ENCODE measurements around the gene MKI67. TPM values are rescaled to one million over a fixed set of nuclear protein-coding genes. Genes with fewer than 3 reads are reported as not detected.

Gene MKI67
- total and polyA plus RNA-seq, 2 donors (not counting 3 experiments of a cell fraction or from before 2014, with no cell fraction given) = 16.2 to 125 TPM

DNA sequence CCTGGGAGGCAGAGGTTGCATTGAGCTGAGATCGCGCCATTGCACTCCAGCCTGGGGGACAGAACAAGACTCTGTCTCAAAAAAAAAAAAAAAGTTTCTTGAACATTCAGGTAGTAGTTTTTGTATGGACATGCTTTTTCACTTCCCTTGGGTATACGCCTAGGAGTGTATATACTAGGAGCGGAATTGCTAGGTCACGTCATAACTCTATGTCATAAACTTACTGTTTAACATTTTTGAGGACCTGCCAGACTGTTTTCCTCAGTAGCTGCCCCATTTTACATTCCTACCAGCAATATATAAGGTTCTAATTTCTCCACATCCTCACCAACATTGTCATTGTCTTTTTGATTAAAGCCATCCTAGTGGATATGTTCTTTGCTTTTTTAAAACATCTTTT, 51.6 kb downstream of the MKI67 start:
- Histone ChIP-seq H3K36me3 (ENCODE audit: control insufficient read depth in 2 of 2, extremely low read depth in 1 of 2, insufficient read depth in 2 of 2, low read length in 2 of 2) (peaks cover 38 to 72% of the 10 kb centered on the region in 2 experiments), H3K9me1 (replicated peaks; ENCODE audit: control insufficient read depth, extremely low read depth, insufficient read depth, low read length) (no peaks in the 10 kb centered on the region), H3K4me1 (ENCODE audit: control insufficient read depth, extremely low read depth, insufficient read depth, low read length) (peaks cover 2% of the 10 kb centered on the region), H3K4me3 (replicated peaks in 1 of 3; ENCODE audit: insufficient read depth in 1 of 3, low read depth in 1 of 3, low read length in 3 of 3) (no peak overlapping the region), H2AFZ (ENCODE audit: low read depth, low read length) (no peak overlapping the region), H3K9ac (replicated peaks; ENCODE audit: extremely low read depth, insufficient read depth, low read length) (no peak overlapping the region), H3K79me2 (ENCODE audit: control insufficient read depth, insufficient read depth, low read length) (no peaks in the 10 kb centered on the region), H3K27ac (ENCODE audit: insufficient read depth, low read depth, low read length) (no peak overlapping the region), H3K9me3 (replicated peaks; ENCODE audit: control insufficient read depth, insufficient read depth, low read length) (no peaks in the 10 kb centered on the region), H3K27me3 (ENCODE audit: control insufficient read depth in 2 of 2, insufficient read depth in 2 of 2, low read length in 2 of 2) (no peaks in the 10 kb centered on the region), H3K4me2 (ENCODE audit: insufficient read depth, low read length) (no peak overlapping the region), H4K20me1 (replicated peaks; ENCODE audit: control insufficient read depth, extremely low read depth, insufficient read depth, low read length) (no peaks in the 10 kb centered on the region)
- no peak for TF ChIP-seq JUN (IDR thresholded peaks at IDR 0.05; ENCODE audit: borderline replicate concordance, insufficient read depth, insufficient read length, low read depth)
- no peak for TF ChIP-seq FOS (IDR thresholded peaks at IDR 0.05; ENCODE audit: borderline replicate concordance, insufficient read depth, low read length)
- TF ChIP-seq, protein P1, sequence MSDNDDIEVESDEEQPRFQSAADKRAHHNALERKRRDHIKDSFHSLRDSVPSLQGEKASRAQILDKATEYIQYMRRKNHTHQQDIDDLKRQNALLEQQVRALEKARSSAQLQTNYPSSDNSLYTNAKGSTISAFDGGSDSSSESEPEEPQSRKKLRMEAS (IDR thresholded peaks at IDR 0.05; ENCODE audit: insufficient read depth, insufficient read length) = no peak
- TF ChIP-seq, protein P2, sequence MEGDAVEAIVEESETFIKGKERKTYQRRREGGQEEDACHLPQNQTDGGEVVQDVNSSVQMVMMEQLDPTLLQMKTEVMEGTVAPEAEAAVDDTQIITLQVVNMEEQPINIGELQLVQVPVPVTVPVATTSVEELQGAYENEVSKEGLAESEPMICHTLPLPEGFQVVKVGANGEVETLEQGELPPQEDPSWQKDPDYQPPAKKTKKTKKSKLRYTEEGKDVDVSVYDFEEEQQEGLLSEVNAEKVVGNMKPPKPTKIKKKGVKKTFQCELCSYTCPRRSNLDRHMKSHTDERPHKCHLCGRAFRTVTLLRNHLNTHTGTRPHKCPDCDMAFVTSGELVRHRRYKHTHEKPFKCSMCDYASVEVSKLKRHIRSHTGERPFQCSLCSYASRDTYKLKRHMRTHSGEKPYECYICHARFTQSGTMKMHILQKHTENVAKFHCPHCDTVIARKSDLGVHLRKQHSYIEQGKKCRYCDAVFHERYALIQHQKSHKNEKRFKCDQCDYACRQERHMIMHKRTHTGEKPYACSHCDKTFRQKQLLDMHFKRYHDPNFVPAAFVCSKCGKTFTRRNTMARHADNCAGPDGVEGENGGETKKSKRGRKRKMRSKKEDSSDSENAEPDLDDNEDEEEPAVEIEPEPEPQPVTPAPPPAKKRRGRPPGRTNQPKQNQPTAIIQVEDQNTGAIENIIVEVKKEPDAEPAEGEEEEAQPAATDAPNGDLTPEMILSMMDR (IDR thresholded peaks at IDR 0.05; ENCODE audit: extremely low read depth in 1 of 2, insufficient read depth in 1 of 2, low read depth in 1 of 2, low read length in 2 of 2) = no peak
- TF ChIP-seq MYC (IDR thresholded peaks at IDR 0.05; ENCODE audit: low read depth, low read length) = no peak
- TF ChIP-seq POLR2A (IDR thresholded peaks at IDR 0.05; ENCODE audit: low read depth, low read length) = no peak
- no peak for TF ChIP-seq EZH2 (IDR thresholded peaks at IDR 0.05; ENCODE audit: borderline replicate concordance, low read depth, low read length, severe bottlenecking)
- TF ChIP-seq POLR2AphosphoS5 (IDR thresholded peaks at IDR 0.05; ENCODE audit: insufficient read depth, low read depth, low read length) = no peak
- TF ChIP-seq GATA2 (IDR thresholded peaks at IDR 0.05; ENCODE audit: insufficient read depth, insufficient read length, low read depth, low read length) = no peak
- ChIA-PET CTCF (no interaction called here), POLR2A (no interaction called here)
- no peak for FAIRE-seq
- intact Hi-C loops (cut with micrococcal nuclease) (no loop called here), dilution Hi-C loops (cut with MboI; ENCODE audit: extremely low pct_ligation_motif_present, low sequenced_read_pairs) (no loop called here)
- no peak for DNase-seq (ENCODE audit: low read depth, low spot score)
- BruUV-seq (replicated peaks) = no TSS peak
